Measurements from ENCODE around the gene PCYT1B.

The PCYT1B gene

GRCh38 chrX:24647257-24648058 lies at the start of gene PCYT1B:
PCYT1B (minus strand) TSS chrX:24647347; CDS start chrX:24647105, 242 bp downstream.
- Mint-ChIP-seq H3K4me1 (peaks cover 12% of the 10 kb centered on the region), H3K27ac (no peak within 1 kb of the TSS), H3K9me3 (no peaks in the 10 kb centered on the region), H3K27me3 (peaks cover 12% of the 10 kb centered on the region), H3K36me3 (no peaks in the 10 kb centered on the region), H3K4me3 (peak within 1 kb of the TSS; percentile 80)
- no peak for DNase-seq (ENCODE audit: low spot score in 2 of 2)
- ATAC-seq (ENCODE audit: low read depth) = peak; percentile 75

DNA sequence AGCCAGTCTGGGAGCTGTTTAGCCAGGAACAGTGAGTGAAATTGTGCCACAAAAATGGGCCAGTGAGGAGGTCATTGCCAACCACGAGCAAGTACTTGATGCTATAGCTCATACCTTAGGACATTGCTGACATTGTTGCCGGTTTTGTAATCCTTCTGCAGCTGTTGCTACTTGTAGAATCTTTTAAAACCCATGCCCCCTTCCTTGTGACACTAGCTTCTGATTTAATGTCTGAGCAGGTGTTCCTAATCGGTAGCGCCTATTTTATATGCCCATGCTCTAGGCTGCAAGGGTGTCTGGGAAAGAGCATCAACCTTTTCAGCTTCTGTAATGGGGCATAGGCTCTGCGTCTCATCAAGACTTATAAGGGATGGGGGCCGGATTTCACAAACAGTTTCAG lies 49.1 kb upstream of the PCYT1B start:
- no peak for DNase-seq (ENCODE audit: low spot score in 2 of 2)
- no peak for ATAC-seq (ENCODE audit: low read depth)
- H3K27ac Mint-ChIP-seq = no peak overlapping the region
- H3K4me3 Mint-ChIP-seq = no peak overlapping the region
- H3K4me1 Mint-ChIP-seq = peaks cover 7% of the 10 kb centered on the region
- H3K36me3 Mint-ChIP-seq = peaks cover 2% of the 10 kb centered on the region
- H3K27me3 Mint-ChIP-seq = no peaks in the 10 kb centered on the region
- no peaks in the 10 kb centered on the region for H3K9me3 Mint-ChIP-seq

DNA sequence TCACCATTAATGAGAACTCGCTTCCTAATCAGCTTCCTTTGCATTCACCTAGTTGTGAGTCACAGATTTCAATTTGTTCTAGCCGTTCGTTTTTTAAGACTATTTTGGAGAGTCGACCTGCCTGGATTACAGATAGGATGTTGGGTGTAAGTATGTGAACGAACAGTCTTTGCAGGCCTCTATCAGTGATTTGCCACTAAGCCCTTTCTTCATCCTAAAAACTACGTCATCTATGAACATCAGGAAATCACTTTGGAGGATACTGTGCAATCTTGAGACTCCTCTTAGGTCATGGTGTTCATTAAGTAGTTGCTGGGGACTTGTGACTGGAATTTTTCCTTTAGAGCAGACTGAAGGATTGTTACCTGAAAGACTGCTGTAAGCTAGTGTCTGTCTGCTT lies 47.7 kb upstream of the PCYT1B start:
- H3K4me3 Mint-ChIP-seq = peak overlapping the region; percentile 94
- no peak for ATAC-seq (ENCODE audit: low read depth)
- DNase-seq (ENCODE audit: low spot score in 2 of 2) = no peak
- no peaks in the 10 kb centered on the region for H3K9me3 Mint-ChIP-seq
- peaks cover 7% of the 10 kb centered on the region for H3K4me1 Mint-ChIP-seq
- H3K27ac Mint-ChIP-seq = no peak overlapping the region
- peaks cover 1% of the 10 kb centered on the region for H3K36me3 Mint-ChIP-seq
- no peaks in the 10 kb centered on the region for H3K27me3 Mint-ChIP-seq

DNA sequence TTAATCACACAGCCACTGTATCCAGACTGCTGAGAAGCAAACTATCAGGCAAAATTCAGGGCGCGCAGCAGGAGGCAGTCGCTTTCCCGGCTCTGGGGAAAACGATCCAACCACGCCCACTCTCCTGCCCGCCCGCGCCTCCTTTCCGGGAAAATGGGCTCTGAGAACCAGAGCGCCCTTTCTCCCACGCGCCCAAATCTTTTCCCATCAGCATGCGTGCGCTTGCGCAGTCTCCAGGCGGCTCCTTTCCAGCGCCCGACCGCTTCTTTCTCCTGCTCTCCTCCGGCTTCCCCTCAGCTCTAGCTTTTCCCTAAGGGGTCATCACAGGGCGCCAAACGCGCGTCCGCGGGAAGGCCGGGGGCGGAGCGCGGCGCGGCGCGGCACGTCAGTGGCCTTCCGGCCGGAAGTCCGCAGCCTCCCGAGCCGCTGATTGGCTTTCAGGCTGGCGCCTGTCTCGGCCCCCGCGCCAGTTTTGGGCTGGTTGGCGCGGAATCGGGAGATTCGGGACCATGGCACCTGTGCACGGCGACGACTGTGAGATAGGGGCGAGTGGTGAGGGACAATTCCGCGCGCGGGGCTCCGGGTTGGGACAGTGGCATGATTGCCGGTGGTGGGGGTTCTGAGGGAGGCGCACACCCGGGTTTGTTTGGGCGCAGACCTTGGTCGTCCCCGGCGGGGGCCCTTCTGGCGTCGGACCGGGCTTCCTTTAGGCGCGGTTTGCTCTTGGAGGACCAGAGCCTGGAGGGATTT lies 46.5 kb upstream of the PCYT1B start, which contains the start of gene POLA1:
POLA1 (plus strand) TSS at position 466 of the 750 bp plus-strand sequence; CDS start at position 510, 44 bp downstream.
- peak within 1 kb of the TSS; percentile 94 for H3K4me3 Mint-ChIP-seq
- peaks cover 7% of the 10 kb centered on the region for H3K4me1 Mint-ChIP-seq
- peak within 1 kb of the TSS; percentile 91 for H3K27ac Mint-ChIP-seq

GRCh38 chrX:24692305-24692704 lies 45.2 kb upstream of the PCYT1B start:
- no peak overlapping the region for H3K4me3 Mint-ChIP-seq
- no peaks in the 10 kb centered on the region for H3K36me3 Mint-ChIP-seq
- peaks cover 7% of the 10 kb centered on the region for H3K4me1 Mint-ChIP-seq
- no peak overlapping the region for H3K27ac Mint-ChIP-seq
- H3K9me3 Mint-ChIP-seq = no peaks in the 10 kb centered on the region
- ATAC-seq (ENCODE audit: low read depth) (no peak), DNase-seq (ENCODE audit: low spot score in 2 of 2) (no peak)
- H3K27me3 Mint-ChIP-seq = no peaks in the 10 kb centered on the region

More for the DNA sequence above, 46.5 kb upstream of the PCYT1B start, which contains the start of gene POLA1:
- ATAC-seq (ENCODE audit: low read depth) (peak; percentile 94), DNase-seq (ENCODE audit: low spot score in 2 of 2) (peak; percentile 36 to 37)
- no peaks in the 10 kb centered on the region for H3K36me3 Mint-ChIP-seq
- H3K27me3 Mint-ChIP-seq = no peaks in the 10 kb centered on the region
- H3K9me3 Mint-ChIP-seq = no peaks in the 10 kb centered on the region

DNA sequence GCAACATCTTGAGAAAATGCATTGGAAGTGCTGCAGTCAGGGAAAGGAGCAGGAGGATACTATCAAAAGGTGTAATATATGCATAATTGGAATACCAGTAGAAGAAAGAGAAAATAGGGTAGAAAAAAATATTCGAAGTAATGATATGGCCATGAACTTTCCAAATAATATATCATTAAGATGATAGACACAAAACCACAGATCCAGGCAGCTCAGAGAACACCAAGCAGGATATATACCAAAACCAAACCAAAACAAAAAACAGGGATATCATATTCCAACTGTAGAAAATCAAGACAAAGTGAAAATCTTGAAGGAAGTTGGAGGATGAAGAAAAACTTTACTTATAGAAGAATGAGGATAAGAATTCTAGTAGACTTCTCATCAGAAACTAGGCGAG lies 36.9 kb upstream of the PCYT1B start:
- Mint-ChIP-seq H3K27me3 (peaks cover 1% of the 10 kb centered on the region), H3K9me3 (no peaks in the 10 kb centered on the region), H3K27ac (no peak overlapping the region), H3K36me3 (no peaks in the 10 kb centered on the region), H3K4me3 (no peak overlapping the region), H3K4me1 (no peaks in the 10 kb centered on the region)
- DNase-seq (ENCODE audit: low spot score in 2 of 2) = no peak
- no peak for ATAC-seq (ENCODE audit: low read depth)

DNA sequence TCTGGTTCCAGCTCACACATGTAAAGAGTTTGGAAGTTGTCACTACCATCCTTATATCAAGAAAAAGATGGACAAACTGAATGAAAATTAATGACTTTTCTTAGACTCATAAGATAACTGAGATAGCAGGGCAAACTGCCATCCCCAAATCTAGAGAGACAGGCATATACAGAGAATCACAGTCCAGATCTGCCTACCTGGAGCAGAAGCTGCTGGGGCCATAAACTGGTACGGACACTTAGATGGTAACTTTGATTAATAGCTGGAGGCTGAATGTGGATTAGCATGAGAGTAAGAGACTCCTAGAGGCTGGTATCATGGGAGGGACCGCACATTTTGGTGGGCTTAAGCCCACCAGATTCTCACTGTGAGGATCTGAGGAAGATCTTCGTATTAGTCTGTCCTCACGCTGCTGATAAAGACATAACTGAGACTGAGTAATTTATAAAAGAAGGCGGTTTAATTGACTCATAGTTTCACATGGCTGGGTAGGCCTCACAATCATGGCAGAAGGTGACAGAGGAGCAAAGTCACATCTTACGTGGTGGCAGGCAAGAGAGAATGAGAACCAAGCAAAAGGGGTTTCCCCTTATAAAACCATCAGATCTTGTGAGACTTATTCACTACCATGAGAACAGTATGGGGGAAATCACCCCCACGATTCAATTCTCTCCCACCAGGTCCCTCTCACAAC lies 35.7 kb upstream of the PCYT1B start:
- H3K27ac Mint-ChIP-seq = no peak overlapping the region
- no peak overlapping the region for H3K4me3 Mint-ChIP-seq
- no peak for ATAC-seq (ENCODE audit: low read depth)

DNA sequence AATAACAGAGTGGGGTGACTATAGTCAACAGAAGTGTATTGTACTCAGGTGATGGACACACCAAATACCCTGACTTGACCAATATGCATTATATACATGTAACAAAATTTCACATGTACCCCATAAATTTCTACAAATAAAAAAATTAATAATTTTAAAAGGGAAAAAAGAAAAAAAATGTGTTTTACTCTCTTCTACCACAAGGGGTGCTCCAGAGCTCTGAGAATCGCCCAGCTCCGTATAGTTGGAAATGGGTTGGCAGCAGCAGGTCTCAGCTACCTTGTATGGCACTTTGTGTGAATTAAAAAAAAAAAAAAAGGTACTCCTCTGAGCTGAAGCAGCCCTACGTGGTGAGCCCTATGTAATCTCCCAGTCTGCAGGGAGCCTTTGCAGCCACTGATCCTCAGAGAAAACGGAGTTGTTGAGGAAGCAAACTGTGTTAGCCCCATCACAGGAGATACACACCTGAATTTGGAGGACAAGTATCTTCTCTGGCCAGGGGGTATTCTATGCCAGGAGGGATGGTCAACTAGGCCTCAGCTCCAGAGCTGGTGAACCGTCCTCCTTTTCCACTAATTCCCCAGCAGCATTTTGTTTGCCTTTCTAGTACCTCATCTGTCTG lies 29.4 kb upstream of the PCYT1B start:
- DNase-seq (ENCODE audit: low spot score in 2 of 2) = peak in 1 of 2 donors; percentile 10
- H3K27me3 Mint-ChIP-seq = peaks cover 1% of the 10 kb centered on the region
- peak; percentile 32 for ATAC-seq (ENCODE audit: low read depth)
- H3K4me3 Mint-ChIP-seq = no peak overlapping the region
- H3K9me3 Mint-ChIP-seq = no peaks in the 10 kb centered on the region
- H3K27ac Mint-ChIP-seq = no peak overlapping the region
- no peaks in the 10 kb centered on the region for H3K4me1 Mint-ChIP-seq
- H3K36me3 Mint-ChIP-seq = no peaks in the 10 kb centered on the region

More for the DNA sequence above, 35.7 kb upstream of the PCYT1B start:
- Mint-ChIP-seq H3K4me1 (no peaks in the 10 kb centered on the region), H3K9me3 (no peaks in the 10 kb centered on the region), H3K27me3 (peaks cover 1% of the 10 kb centered on the region), H3K36me3 (no peaks in the 10 kb centered on the region)
- no peak for DNase-seq (ENCODE audit: low spot score in 2 of 2)

GRCh38 chrX:24673424-24673823 lies 26.3 kb upstream of the PCYT1B start:
- Mint-ChIP-seq H3K4me1 (no peaks in the 10 kb centered on the region), H3K4me3 (no peak overlapping the region), H3K27ac (no peak overlapping the region), H3K9me3 (no peaks in the 10 kb centered on the region), H3K36me3 (no peaks in the 10 kb centered on the region), H3K27me3 (no peaks in the 10 kb centered on the region)
- ATAC-seq (ENCODE audit: low read depth) (no peak), DNase-seq (ENCODE audit: low spot score in 2 of 2) (no peak)

DNA sequence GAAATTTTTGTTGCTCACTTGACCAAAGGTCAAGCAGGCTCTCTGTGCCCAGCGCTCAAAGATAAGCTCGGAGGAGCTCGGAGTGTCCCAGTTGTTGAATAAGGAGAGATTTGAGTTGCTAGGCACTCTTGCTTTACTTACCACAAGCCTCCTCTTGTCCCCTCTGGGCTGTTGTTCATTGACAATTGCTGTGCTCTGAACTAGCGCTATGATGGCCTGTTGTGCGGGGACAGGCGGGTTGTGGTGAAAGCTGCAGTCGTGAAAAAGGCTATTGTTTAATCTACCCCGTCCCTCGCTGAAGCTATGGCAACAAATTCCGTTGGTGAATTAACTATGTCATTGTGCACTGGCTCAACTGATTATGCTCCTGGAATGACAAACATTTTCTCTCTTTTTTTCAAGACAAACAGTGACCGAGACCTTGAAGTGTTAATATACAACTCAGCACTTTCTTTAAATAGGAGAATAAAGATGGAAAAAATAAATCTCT lies 25.6 kb upstream of the PCYT1B start:
- Mint-ChIP-seq H3K27me3 (no peaks in the 10 kb centered on the region), H3K4me1 (no peaks in the 10 kb centered on the region), H3K27ac (no peak overlapping the region), H3K4me3 (no peak overlapping the region), H3K9me3 (no peaks in the 10 kb centered on the region), H3K36me3 (no peaks in the 10 kb centered on the region)
- DNase-seq (ENCODE audit: low spot score in 2 of 2) (no peak), ATAC-seq (ENCODE audit: low read depth) (no peak)

- DNase-seq (ENCODE audit: low spot score in 2 of 2) (no peak), ATAC-seq (ENCODE audit: low read depth) (no peak)
- Mint-ChIP-seq H3K4me1 (no peaks in the 10 kb centered on the region), H3K9me3 (no peaks in the 10 kb centered on the region), H3K4me3 (no peak overlapping the region), H3K36me3 (no peaks in the 10 kb centered on the region), H3K27ac (no peak overlapping the region), H3K27me3 (peaks cover 2% of the 10 kb centered on the region)
These were observed 21.0 kb upstream of the PCYT1B start for GRCh38 chrX:24668111-24668510.

DNA sequence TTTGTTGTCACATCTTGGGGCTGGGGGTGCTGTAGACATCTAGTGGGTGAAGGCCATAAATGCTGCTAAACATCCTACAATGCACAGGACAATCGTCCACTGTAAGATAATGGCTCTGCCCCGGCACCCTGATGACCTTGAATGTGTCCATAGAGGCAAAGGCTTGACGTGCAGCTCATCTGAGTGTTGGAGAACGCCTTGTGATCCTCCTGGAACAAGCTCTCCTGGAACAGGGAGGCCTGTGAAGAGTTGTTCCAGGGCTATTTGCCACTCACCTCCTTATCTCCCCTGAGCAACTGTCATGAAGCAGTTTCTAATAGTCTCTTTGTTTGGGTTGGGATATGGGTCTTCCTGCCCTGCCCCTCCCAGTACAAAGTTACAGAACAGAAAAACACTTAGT lies 15.2 kb upstream of the PCYT1B start:
- Mint-ChIP-seq H3K27ac (no peak overlapping the region), H3K9me3 (no peaks in the 10 kb centered on the region), H3K4me3 (no peak overlapping the region), H3K36me3 (no peaks in the 10 kb centered on the region), H3K27me3 (peaks cover 4% of the 10 kb centered on the region), H3K4me1 (no peaks in the 10 kb centered on the region)
- ATAC-seq (ENCODE audit: low read depth) (no peak), DNase-seq (ENCODE audit: low spot score in 2 of 2) (no peak)

GRCh38 chrX:24661292-24661691 lies 14.1 kb upstream of the PCYT1B start:
- no peak for ATAC-seq (ENCODE audit: low read depth)
- Mint-ChIP-seq H3K4me1 (no peaks in the 10 kb centered on the region), H3K27me3 (peaks cover 2% of the 10 kb centered on the region), H3K36me3 (no peaks in the 10 kb centered on the region), H3K9me3 (no peaks in the 10 kb centered on the region), H3K27ac (no peak overlapping the region), H3K4me3 (no peak overlapping the region)
- DNase-seq (ENCODE audit: low spot score in 2 of 2) = no peak
